ENCODE results near the gene UNC13D.

GRCh38 chr17:75803883-75804282 is 40.3 kb downstream of the UNC13D start:
- no peak for TF ChIP-seq CTCF (IDR thresholded peaks at IDR 0.05)
- TF ChIP-seq, protein P1, sequence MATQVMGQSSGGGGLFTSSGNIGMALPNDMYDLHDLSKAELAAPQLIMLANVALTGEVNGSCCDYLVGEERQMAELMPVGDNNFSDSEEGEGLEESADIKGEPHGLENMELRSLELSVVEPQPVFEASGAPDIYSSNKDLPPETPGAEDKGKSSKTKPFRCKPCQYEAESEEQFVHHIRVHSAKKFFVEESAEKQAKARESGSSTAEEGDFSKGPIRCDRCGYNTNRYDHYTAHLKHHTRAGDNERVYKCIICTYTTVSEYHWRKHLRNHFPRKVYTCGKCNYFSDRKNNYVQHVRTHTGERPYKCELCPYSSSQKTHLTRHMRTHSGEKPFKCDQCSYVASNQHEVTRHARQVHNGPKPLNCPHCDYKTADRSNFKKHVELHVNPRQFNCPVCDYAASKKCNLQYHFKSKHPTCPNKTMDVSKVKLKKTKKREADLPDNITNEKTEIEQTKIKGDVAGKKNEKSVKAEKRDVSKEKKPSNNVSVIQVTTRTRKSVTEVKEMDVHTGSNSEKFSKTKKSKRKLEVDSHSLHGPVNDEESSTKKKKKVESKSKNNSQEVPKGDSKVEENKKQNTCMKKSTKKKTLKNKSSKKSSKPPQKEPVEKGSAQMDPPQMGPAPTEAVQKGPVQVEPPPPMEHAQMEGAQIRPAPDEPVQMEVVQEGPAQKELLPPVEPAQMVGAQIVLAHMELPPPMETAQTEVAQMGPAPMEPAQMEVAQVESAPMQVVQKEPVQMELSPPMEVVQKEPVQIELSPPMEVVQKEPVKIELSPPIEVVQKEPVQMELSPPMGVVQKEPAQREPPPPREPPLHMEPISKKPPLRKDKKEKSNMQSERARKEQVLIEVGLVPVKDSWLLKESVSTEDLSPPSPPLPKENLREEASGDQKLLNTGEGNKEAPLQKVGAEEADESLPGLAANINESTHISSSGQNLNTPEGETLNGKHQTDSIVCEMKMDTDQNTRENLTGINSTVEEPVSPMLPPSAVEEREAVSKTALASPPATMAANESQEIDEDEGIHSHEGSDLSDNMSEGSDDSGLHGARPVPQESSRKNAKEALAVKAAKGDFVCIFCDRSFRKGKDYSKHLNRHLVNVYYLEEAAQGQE (IDR thresholded peaks at IDR 0.05; ENCODE audit: insufficient read depth in 1 of 2, low read depth in 2 of 2, low read length in 1 of 2) = no peak
- TF ChIP-seq POLR2AphosphoS5 (IDR thresholded peaks at IDR 0.05; ENCODE audit: low read depth, low read length) = no peak
